Measurements from ENCODE around the gene PLN. TPM values are rescaled to one million over a fixed set of nuclear protein-coding genes. Genes with fewer than 3 reads are reported as not detected.

PLN gene
- polyA plus RNA-seq, 1 donor (not counting 4 experiments of a cell fraction or from before 2014, with no cell fraction given), result not detected

DNA sequence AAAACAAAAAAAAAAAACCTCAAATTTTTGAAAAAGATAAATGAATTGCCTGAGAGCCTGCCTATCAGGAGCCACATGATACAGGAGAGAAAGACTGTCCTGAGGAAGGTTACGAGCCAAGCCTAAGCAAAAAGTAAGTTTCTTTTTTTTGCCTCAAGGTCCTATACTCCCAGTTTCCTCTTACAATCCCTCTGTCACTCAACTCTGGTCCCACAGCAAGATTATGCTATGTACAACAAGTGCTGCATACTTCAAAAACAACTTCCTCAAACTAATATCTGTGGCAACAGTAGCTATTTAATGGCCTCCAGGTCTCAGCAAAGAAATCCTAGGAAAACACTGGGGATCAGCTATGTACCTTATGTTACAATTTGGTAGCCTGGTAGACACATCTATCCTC, 46.8 kb downstream of the PLN start:
- Histone ChIP-seq H2AFZ (ENCODE audit: control insufficient read depth, low read length) (no peak overlapping the region), H3K9me3 (ENCODE audit: control insufficient read depth, low read depth, low read length) (no peaks in the 10 kb centered on the region), H3K27ac (ENCODE audit: control insufficient read depth, insufficient read depth, low read length) (no peak overlapping the region), H3K79me2 (ENCODE audit: control insufficient read depth, insufficient read depth, low read length) (peaks cover 6% of the 10 kb centered on the region), H4K20me1 (ENCODE audit: control insufficient read depth, extremely low read depth, insufficient read depth, low read length) (no peaks in the 10 kb centered on the region), H3K4me3 (ENCODE audit: control insufficient read depth in 2 of 3, extremely low read depth in 1 of 3, insufficient read depth in 2 of 3, low read depth in 1 of 3, low read length in 3 of 3) (no peak overlapping the region), H3K27me3 (ENCODE audit: control insufficient read depth, extremely low read depth, insufficient read depth, low read length) (no peaks in the 10 kb centered on the region), H3K4me1 (ENCODE audit: control insufficient read depth, extremely low read depth, insufficient read depth, low read length) (no peaks in the 10 kb centered on the region), H3K36me3 (ENCODE audit: control insufficient read depth in 2 of 2, extremely low read depth in 1 of 2, insufficient read depth in 2 of 2, low read length in 2 of 2) (no peaks in the 10 kb centered on the region), H3K9me1 (ENCODE audit: control insufficient read depth, extremely low read depth, insufficient read depth, low read length) (no peaks in the 10 kb centered on the region), H3K9ac (ENCODE audit: control insufficient read depth, extremely low read depth, insufficient read depth, low read length) (no peak overlapping the region), H3K4me2 (ENCODE audit: control insufficient read depth, extremely low read depth, insufficient read depth, low read depth, low read length) (no peak overlapping the region)
- FAIRE-seq, result no peak
- no peak for DNase-seq (ENCODE audit: low read depth, low spot score)
- TF ChIP-seq, protein P1, sequence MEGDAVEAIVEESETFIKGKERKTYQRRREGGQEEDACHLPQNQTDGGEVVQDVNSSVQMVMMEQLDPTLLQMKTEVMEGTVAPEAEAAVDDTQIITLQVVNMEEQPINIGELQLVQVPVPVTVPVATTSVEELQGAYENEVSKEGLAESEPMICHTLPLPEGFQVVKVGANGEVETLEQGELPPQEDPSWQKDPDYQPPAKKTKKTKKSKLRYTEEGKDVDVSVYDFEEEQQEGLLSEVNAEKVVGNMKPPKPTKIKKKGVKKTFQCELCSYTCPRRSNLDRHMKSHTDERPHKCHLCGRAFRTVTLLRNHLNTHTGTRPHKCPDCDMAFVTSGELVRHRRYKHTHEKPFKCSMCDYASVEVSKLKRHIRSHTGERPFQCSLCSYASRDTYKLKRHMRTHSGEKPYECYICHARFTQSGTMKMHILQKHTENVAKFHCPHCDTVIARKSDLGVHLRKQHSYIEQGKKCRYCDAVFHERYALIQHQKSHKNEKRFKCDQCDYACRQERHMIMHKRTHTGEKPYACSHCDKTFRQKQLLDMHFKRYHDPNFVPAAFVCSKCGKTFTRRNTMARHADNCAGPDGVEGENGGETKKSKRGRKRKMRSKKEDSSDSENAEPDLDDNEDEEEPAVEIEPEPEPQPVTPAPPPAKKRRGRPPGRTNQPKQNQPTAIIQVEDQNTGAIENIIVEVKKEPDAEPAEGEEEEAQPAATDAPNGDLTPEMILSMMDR (optimal IDR thresholded peaks at IDR 0.05 in 1 of 3, IDR thresholded peaks at IDR 0.05 in 1 of 3, conservative IDR thresholded peaks at IDR 0.05 in 1 of 3; ENCODE audit: extremely low read depth in 1 of 3, insufficient read depth in 2 of 3, low read length in 3 of 3), result no peak
- TF ChIP-seq EZH2 (IDR thresholded peaks at IDR 0.05; ENCODE audit: low read length), result no peak
- dilution Hi-C loops (cut with MboI; ENCODE audit: extremely low pct_ligation_motif_present, low sequenced_read_pairs), result no loop called here

DNA sequence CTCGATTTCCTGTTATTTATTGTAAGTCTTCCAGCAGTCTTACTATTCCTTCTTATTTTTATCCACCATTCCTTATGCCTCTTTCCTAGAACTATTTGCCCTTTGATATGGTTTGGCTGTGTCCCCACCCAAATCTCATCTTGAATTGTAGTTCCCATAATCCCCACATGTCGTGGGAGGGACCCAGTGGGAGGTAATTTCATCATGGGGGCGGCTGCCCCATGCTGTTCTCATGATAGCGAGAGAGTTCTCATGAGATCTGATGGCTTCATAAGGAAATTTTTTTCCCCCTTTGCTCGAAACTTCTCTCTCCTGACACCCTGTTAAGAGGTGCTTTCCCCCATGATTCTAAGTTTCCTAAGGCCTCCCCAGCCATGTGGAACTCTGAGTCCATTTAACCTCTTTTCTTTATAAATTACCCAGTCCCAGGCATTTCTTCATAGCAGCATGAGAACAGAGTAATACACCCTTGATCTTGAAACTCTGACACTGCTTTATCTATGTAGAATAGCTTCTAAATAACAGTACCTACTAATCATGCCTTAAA, 48.8 kb downstream of the PLN start:
- no peaks in the 10 kb centered on the region for H4K20me1 ChIP-seq (ENCODE audit: control insufficient read depth, extremely low read depth, insufficient read depth, low read length)
- H2AFZ ChIP-seq (ENCODE audit: control insufficient read depth, low read length), result no peak overlapping the region
- H3K36me3 ChIP-seq (ENCODE audit: control insufficient read depth in 2 of 2, extremely low read depth in 1 of 2, insufficient read depth in 2 of 2, low read length in 2 of 2), result no peaks in the 10 kb centered on the region
- no peak overlapping the region for H3K27ac ChIP-seq (ENCODE audit: control insufficient read depth, insufficient read depth, low read length)
- no peaks in the 10 kb centered on the region for H3K4me1 ChIP-seq (ENCODE audit: control insufficient read depth, extremely low read depth, insufficient read depth, low read length)
- TF ChIP-seq, protein P1 (optimal IDR thresholded peaks at IDR 0.05 in 1 of 3, IDR thresholded peaks at IDR 0.05 in 1 of 3, conservative IDR thresholded peaks at IDR 0.05 in 1 of 3; ENCODE audit: extremely low read depth in 1 of 3, insufficient read depth in 2 of 3, low read length in 3 of 3), result no peak
- TF ChIP-seq EZH2 (IDR thresholded peaks at IDR 0.05; ENCODE audit: low read length), result no peak
- no peak for DNase-seq (ENCODE audit: low read depth, low spot score)
- no peak overlapping the region for H3K4me2 ChIP-seq (ENCODE audit: control insufficient read depth, extremely low read depth, insufficient read depth, low read depth, low read length)
- H3K9ac ChIP-seq (ENCODE audit: control insufficient read depth, extremely low read depth, insufficient read depth, low read length), result no peak overlapping the region
- dilution Hi-C loops (cut with MboI; ENCODE audit: extremely low pct_ligation_motif_present, low sequenced_read_pairs), result no loop called here
- no peaks in the 10 kb centered on the region for H3K27me3 ChIP-seq (ENCODE audit: control insufficient read depth, extremely low read depth, insufficient read depth, low read length)
- peaks cover 6% of the 10 kb centered on the region for H3K79me2 ChIP-seq (ENCODE audit: control insufficient read depth, insufficient read depth, low read length)
- no peak overlapping the region for H3K4me3 ChIP-seq (ENCODE audit: control insufficient read depth in 2 of 3, extremely low read depth in 1 of 3, insufficient read depth in 2 of 3, low read depth in 1 of 3, low read length in 3 of 3)
- H3K9me3 ChIP-seq (ENCODE audit: control insufficient read depth, low read depth, low read length), result no peaks in the 10 kb centered on the region
- no peaks in the 10 kb centered on the region for H3K9me1 ChIP-seq (ENCODE audit: control insufficient read depth, extremely low read depth, insufficient read depth, low read length)
- no peak for FAIRE-seq
